Natural killer cell treated with Interleukin-12 subunit alpha and Interleukin-12 subunit beta and Interleukin-15 and Interleukin-18, amount 100 ng/mL, for 72 hours (primary cell): ENCODE measurements around the gene TMEM154. TPM values are rescaled to one million over a fixed set of nuclear protein-coding genes. Genes with fewer than 3 reads are reported as not detected.

Experiments used
- ATAC-seq, 2 donors: fragments of 150-1000 bp; cut with Tn5 transposase in 1 of 2; sonication (Bioruptor Pico), chemical (Tn5 transposase) in 1 of 2; 2 replicates each; pipeline ENCODE4 v1.10.0; 2021
- DNase-seq: peaks from one replicate; pipeline ENCODE4 v3.0.0; 2022; ENCODE audit warnings: low spot score
- H3K27ac Mint-ChIP-seq, 2 donors: 1 replicate in 1 of 2; 2 replicates in 1 of 2; pipeline ENCODE4 v1.8.0; 2022; ENCODE audit warnings: mixed read lengths in 2 of 2, mild to moderate bottlenecking in 1 of 2, moderate library complexity in 1 of 2
- H3K27me3 Mint-ChIP-seq, 2 donors: 1 replicate in 1 of 2; 2 replicates in 1 of 2; pipeline ENCODE4 v1.8.0; 2022; ENCODE audit warnings: mixed read lengths in 2 of 2
- H3K36me3 Mint-ChIP-seq: one replicate; pipeline ENCODE4 v1.8.0; 2022; ENCODE audit warnings: mixed read lengths
- H3K4me1 Mint-ChIP-seq, 2 donors: 1 replicate in 1 of 2; 2 replicates in 1 of 2; pipeline ENCODE4 v1.8.0; 2022; ENCODE audit warnings: low read depth in 2 of 2, mixed read lengths in 2 of 2, mild to moderate bottlenecking in 1 of 2
- H3K4me3 Mint-ChIP-seq: one replicate; pipeline ENCODE4 v1.8.0; 2022; ENCODE audit warnings: mixed read lengths
- H3K9me3 Mint-ChIP-seq: 2 replicates; pipeline ENCODE4 v1.8.0; 2022; ENCODE audit warnings: mixed read lengths
- total RNA-seq, 2 donors: library from RNA; stranded (reverse); gene quantifications; one replicate each; pipeline ENCODE4 v1.2.3, GENCODE V29; 2022

Gene TMEM154
- total RNA-seq, 2 donors from 2014 or later: 14.9 to 23.2 TPM

DNA sequence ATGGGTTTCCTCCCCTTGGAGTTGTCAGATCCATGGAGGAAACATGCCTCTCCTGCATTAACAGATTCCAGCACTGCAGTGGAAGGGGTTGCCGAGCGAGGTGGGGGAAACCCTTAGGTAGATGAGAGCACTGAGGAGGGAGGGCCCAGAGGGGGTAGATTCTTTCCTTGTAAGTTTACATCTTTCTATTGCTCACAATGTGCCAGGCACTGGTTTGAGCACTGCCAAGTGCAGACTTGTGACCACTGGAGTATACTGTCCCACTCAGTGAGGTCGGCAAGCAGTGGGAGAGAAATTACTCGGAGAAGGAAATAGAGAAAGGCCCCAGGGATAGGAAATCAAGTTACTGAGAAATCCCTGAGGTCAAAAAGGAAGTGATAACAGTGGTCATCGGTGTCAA lies 27.8 kb upstream of the TMEM154 start:
- H3K27ac Mint-ChIP-seq: no peak overlapping the region
- ATAC-seq (no peak), DNase-seq (no peak)
- peaks cover 8% of the 10 kb centered on the region for H3K36me3 Mint-ChIP-seq
- peaks cover 8 to 16% of the 10 kb centered on the region in 2 donors for H3K27me3 Mint-ChIP-seq
- no peaks in the 10 kb centered on the region for H3K4me1 Mint-ChIP-seq
- H3K9me3 Mint-ChIP-seq: no peaks in the 10 kb centered on the region
- no peak overlapping the region for H3K4me3 Mint-ChIP-seq

DNA sequence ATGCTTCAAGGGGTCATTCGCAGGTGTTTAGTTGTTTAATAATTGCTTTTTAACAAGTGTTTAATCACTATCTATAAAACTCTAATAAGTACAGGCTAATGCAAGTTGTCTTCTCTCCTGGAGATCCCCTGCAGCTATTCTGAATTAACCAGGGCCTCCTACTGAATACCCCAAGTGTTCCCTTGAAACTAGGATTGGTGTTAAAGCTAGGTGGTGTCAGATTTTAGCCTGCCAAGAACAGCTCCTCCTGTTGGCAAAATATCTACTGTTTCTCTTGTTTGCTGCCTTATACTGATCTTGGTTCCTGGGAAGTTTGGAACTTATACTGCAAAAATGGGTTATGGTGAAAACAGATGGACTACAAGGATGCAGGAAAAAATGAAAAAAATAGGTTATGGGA lies 26.1 kb upstream of the TMEM154 start:
- H3K36me3 Mint-ChIP-seq: peaks cover 8% of the 10 kb centered on the region
- no peaks in the 10 kb centered on the region for H3K9me3 Mint-ChIP-seq
- peaks cover 10 to 21% of the 10 kb centered on the region in 2 donors for H3K27me3 Mint-ChIP-seq
- H3K27ac Mint-ChIP-seq: no peak overlapping the region
- no peak for DNase-seq
- H3K4me1 Mint-ChIP-seq: no peaks in the 10 kb centered on the region
- ATAC-seq: no peak
- no peak overlapping the region for H3K4me3 Mint-ChIP-seq

DNA sequence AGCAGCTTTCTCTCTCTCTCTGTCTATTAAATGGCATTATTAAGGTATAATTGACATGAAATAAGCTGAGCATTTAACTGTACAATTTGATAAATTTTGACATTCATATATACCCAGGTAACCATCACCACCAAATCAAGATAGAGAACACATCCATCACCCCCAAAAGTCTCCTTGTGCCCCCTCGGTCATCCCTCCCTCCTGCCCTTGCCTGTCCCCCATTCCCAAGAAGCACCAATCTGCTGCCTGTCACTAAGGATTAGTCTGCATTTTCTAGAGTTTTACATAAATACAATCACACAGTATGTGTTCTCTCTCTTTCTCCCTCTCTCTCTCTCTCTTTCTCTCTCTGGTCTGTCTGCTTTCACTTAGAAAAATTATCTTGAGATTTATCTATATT lies 25.0 kb upstream of the TMEM154 start:
- peaks cover 16 to 21% of the 10 kb centered on the region in 2 donors for H3K27me3 Mint-ChIP-seq
- peaks cover 8% of the 10 kb centered on the region for H3K36me3 Mint-ChIP-seq
- no peaks in the 10 kb centered on the region for H3K9me3 Mint-ChIP-seq
- H3K4me1 Mint-ChIP-seq: no peaks in the 10 kb centered on the region
- DNase-seq (no peak), ATAC-seq (no peak)
- H3K27ac Mint-ChIP-seq: no peak overlapping the region
- H3K4me3 Mint-ChIP-seq: no peak overlapping the region

DNA sequence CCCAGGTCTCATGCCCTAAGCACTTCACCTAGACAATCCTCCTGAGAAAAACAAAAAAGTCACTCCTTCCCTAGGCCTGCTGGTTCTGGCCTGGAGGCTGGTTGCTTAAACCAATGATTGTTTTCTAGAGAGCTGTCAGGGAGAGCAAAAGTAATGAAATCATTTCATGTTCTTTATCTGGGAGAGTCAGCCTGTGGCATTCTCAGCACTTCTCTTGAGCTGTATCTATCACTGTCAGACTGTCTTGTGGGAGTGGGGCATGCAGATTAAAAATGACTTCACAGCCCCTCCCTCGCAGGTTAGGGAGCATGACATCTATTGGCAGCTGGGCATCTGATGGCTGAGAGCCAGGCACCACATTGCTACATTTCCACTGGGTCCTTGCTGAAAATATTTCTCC lies 20.4 kb upstream of the TMEM154 start:
- no peak for ATAC-seq
- Mint-ChIP-seq H3K4me1 (peaks cover 0 to 14% of the 10 kb centered on the region in 2 donors), H3K9me3 (no peaks in the 10 kb centered on the region), H3K4me3 (no peak overlapping the region), H3K27me3 (peaks cover 14% of the 10 kb centered on the region in 2 donors), H3K36me3 (peaks cover 6% of the 10 kb centered on the region), H3K27ac (no peak overlapping the region)
- DNase-seq: no peak

DNA sequence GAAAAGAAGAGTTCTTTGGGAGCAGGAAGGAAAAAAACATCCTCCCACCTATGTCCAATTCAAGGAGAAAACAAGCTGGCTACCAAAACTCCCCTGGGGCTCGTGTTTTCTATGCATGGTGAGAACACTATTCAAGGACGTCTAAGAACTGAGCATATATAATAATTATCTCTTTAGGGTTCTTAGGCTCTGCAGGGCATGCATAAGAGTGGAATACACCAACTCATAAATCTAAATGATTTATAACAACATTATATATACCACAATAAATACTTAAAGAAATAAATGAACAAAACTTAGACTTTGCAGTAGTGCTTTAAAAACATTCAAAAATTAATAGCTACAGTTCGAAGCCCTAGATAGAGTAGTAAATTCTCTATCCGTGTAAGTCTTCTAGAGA lies 19.5 kb upstream of the TMEM154 start:
- H3K27ac Mint-ChIP-seq: no peak overlapping the region

DNA sequence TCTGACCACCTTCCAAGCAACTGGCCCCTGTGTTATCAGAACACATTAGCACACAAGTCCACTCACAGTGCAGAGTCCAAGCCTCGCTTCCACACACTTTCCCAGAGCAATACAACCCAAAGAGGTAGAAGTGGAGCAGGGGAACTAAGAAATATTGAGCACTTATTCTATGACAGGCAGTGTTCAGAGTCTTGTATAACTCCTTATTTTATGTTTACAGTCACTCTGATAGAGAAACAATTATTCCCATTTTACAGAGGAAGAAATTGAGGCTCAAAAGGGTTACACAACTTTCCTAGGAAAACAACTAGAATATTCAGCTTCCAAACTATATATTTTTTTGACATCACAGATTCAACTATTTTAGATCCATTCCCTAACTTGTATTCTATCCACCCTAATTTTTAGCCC lies 18.3 kb upstream of the TMEM154 start:
- ATAC-seq (no peak), DNase-seq (no peak)
- H3K4me3 Mint-ChIP-seq: no peak overlapping the region
- H3K4me1 Mint-ChIP-seq: peaks cover 0 to 14% of the 10 kb centered on the region in 2 donors
- no peaks in the 10 kb centered on the region for H3K9me3 Mint-ChIP-seq
- H3K36me3 Mint-ChIP-seq: no peaks in the 10 kb centered on the region
- H3K27me3 Mint-ChIP-seq: peaks cover 13 to 14% of the 10 kb centered on the region in 2 donors
- no peak overlapping the region for H3K27ac Mint-ChIP-seq

More for the DNA sequence above, 19.5 kb upstream of the TMEM154 start:
- Mint-ChIP-seq H3K36me3 (no peaks in the 10 kb centered on the region), H3K27me3 (peaks cover 8% of the 10 kb centered on the region in 2 donors), H3K4me3 (no peak overlapping the region), H3K4me1 (peaks cover 0 to 14% of the 10 kb centered on the region in 2 donors), H3K9me3 (no peaks in the 10 kb centered on the region)
- ATAC-seq: no peak
- no peak for DNase-seq

DNA sequence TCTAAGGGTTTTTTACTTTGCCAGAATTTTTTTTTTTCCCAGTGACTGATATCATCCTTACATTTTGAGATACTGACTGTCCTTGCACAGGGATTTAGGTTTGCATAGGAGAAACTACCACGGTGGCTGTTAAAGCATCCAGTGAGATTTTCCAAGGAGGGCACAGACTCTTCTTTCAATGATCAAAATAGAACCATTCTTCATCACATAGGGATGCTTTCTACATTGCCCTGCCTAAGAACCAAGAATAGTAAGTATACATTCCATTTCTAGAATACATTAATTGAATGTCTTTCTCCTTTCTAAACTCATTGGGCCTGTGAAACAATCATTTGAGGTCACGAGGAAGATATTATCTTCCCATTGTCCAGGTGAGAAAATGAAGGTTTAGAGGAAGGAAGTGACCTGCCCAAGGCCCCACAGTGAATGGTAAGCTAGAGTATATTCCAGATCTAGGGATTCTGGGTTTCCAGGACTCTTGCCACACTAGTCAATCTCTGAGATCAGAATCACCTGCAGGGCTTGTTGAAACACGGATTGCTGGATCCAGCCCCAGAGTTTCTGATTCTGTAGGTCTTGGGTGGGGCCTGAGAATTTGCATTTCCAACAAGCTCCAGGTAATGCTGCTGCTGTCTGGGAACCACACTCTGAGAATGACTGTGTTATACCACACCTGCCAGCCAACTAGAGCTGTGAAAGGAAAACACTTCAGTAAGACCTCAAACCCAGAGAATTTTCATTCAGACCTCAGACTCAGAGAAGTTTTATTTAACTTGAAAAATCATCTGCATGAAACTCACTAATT lies 17.7 kb upstream of the TMEM154 start:
- Mint-ChIP-seq H3K4me3 (peak overlapping the region; percentile 8), H3K36me3 (no peaks in the 10 kb centered on the region), H3K4me1 (peaks cover 0 to 14% of the 10 kb centered on the region in 2 donors), H3K9me3 (no peaks in the 10 kb centered on the region), H3K27ac (no peak overlapping the region), H3K27me3 (peaks cover 13 to 14% of the 10 kb centered on the region in 2 donors)
- ATAC-seq: peak in 1 of 2 donors; percentile 45
- DNase-seq: no peak

DNA sequence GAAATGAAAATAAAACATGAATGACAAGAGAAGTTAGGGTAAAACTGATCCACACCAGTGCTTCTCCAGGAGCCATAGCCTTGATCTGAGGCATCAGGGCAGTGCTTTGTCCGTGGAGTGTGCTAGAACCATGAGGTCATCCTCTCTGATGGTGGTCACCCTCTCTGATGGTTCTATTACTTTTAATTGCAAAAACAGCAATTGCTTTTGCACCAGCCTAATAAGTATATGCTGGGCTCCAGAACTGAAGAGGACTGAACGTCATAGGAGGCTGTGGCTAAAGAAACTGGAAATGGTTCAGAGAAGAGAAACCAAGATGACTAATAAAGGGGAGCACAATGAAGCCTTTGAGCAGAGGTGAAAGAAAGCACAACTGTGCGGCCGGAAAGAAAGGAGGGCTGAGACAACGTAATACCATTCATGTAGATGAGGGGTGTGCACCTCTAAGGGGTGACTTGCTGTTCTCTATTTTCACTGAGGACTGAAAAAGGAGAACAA lies 17.0 kb upstream of the TMEM154 start:
- H3K27me3 Mint-ChIP-seq: peaks cover 11 to 14% of the 10 kb centered on the region in 2 donors
- no peaks in the 10 kb centered on the region for H3K9me3 Mint-ChIP-seq
- peaks cover 0 to 14% of the 10 kb centered on the region in 2 donors for H3K4me1 Mint-ChIP-seq
- no peaks in the 10 kb centered on the region for H3K36me3 Mint-ChIP-seq
- peak overlapping the region; percentile 8 for H3K4me3 Mint-ChIP-seq
- no peak for DNase-seq
- no peak overlapping the region for H3K27ac Mint-ChIP-seq
- peak; percentile 70 to 98 for ATAC-seq

DNA sequence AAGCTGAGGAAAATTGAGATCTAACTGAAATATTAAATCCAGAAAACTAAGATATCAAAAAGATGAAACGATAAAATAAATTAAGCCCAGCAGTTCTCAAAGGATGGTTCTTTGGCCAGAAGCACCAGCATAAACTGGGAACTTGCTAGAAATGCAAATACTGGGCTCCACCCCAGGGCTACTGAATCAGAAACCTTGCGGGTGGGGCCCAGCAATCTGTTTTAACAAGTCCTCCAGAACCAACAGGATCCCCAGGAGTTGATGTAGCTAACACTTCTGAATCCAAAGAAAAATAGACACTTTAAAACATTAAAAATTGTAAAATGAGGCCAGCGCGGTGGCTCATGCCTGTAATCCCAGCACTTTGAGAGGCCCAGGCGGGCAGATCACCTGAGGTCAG lies 14.1 kb upstream of the TMEM154 start:
- H3K36me3 Mint-ChIP-seq: no peaks in the 10 kb centered on the region
- H3K9me3 Mint-ChIP-seq: no peaks in the 10 kb centered on the region
- H3K4me3 Mint-ChIP-seq: no peak overlapping the region
- ATAC-seq (no peak), DNase-seq (no peak)
- peaks cover 0 to 14% of the 10 kb centered on the region in 2 donors for H3K4me1 Mint-ChIP-seq
- no peak overlapping the region for H3K27ac Mint-ChIP-seq
- H3K27me3 Mint-ChIP-seq: peaks cover 12 to 13% of the 10 kb centered on the region in 2 donors

DNA sequence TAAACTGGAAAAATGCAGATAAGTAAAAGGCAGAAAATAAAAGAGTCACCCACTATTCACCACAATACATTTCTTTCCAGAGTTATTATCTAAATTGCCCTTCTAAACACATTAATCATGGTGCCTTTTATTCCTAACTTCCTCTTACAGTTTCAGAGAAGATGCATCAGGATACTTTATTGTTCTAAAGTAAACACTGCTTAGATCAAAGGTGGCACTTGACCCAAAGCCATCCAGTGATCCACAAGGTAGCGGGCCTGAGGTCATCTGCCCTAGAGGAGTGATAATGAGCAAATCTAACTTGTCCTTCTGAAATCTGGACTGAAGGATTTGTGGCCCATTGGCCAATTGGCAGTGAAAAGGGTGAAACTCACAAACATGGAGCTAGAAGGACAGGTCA lies 12.0 kb upstream of the TMEM154 start:
- no peaks in the 10 kb centered on the region for H3K36me3 Mint-ChIP-seq
- no peaks in the 10 kb centered on the region for H3K9me3 Mint-ChIP-seq
- no peak overlapping the region for H3K4me3 Mint-ChIP-seq
- peaks cover 0 to 5% of the 10 kb centered on the region in 2 donors for H3K4me1 Mint-ChIP-seq
- DNase-seq (no peak), ATAC-seq (no peak)
- H3K27me3 Mint-ChIP-seq: peaks cover 16 to 20% of the 10 kb centered on the region in 2 donors
- no peak overlapping the region for H3K27ac Mint-ChIP-seq

DNA sequence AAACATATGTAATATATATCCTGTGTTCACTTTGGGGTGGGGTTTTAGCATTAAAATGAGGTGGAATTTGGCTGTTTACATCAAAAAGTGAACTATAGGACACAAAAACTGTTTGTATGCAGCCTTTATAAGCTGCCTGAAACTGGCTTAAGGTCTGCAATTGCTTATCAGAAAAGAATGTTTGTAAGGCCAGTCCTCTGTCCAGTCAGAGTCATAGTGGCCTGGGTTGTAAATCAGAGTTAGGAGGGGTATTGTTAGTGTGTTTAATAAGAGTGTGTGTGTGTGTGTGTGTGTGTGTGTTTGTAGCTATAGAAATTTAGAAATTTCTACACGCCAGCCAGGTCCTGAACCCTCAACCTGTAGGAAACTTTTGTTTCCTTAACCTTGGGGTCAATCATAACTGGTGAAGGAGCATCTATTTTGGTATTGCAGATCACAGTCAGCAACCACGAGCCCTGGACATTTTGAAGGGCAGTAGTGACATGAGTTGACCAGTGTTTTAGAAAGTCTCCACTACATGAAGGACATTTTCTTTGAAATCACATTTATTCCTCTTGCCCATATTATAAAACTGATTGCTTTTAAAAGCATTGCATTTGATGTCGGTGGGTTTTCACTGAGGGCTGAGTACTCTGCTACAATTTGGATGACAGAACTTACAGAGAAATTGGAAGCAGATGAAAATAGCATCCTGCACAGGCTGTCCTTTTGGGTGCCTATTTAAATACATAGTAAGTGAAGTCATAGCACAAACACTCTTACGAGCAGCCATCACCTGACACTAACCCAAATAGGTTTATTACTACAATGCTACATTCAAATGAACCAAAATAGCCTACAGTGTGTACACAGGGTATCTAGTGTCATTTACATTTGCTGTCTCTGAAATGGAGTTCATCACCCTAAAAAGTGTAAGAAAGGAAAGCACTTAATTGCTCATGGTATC lies 11.2 kb upstream of the TMEM154 start:
- Mint-ChIP-seq H3K9me3 (no peaks in the 10 kb centered on the region), H3K27ac (no peak overlapping the region), H3K4me3 (no peak overlapping the region)

DNA sequence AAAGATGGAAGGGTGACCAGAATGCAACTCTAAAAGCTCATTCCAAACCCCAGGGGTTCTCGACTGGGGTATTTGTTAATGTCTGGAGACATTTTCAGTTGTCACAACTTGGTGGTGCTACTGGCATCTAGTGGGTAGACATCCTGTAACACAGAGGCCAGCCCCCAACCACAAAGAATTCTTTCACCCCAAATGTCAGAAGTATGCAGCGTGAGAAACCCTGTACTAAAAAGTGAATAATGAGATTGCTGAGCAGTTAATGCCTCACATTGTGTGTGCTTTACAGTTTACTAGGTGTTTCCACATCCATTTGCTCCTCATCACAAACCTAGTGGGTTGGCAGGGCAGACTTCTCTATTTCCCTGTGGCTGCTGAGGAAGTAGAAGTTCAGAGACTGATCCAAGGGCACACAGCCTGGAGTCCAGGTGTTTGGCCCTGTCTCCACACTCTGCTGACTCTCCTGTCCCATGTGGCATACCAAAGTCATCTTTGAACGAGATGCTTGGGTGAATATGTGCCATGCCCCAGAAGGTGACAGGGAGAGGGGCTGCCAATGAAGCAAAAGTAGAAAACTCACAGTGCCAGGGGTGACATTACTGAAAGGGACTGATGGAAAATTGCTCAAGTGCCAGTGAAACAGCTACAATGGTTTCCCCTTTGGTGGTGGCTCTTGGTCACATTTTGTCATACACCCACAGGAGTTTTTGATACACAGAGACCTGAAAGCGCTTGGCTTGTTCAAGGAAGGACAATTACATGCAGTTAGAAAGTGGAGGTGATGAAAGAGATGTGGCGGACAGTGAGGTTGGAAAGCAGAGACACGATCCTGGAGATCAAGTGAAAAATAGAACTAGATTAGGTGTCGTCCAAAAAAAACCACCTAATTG lies 10.1 kb upstream of the TMEM154 start:
- peaks cover 13 to 20% of the 10 kb centered on the region in 2 donors for H3K27me3 Mint-ChIP-seq
- no peaks in the 10 kb centered on the region for H3K9me3 Mint-ChIP-seq
- DNase-seq (no peak), ATAC-seq (no peak)
- peaks cover 0 to 1% of the 10 kb centered on the region in 2 donors for H3K4me1 Mint-ChIP-seq
- H3K36me3 Mint-ChIP-seq: no peaks in the 10 kb centered on the region
- no peak overlapping the region for H3K4me3 Mint-ChIP-seq
- no peak overlapping the region for H3K27ac Mint-ChIP-seq

More for the DNA sequence above, 11.2 kb upstream of the TMEM154 start:
- DNase-seq: no peak
- Mint-ChIP-seq H3K4me1 (peaks cover 0 to 3% of the 10 kb centered on the region in 2 donors), H3K27me3 (peaks cover 15 to 20% of the 10 kb centered on the region in 2 donors), H3K36me3 (no peaks in the 10 kb centered on the region)
- ATAC-seq: no peak
